GM12878 (cell line): ENCODE data around the gene TSPO2. TPM values are rescaled to one million over a fixed set of nuclear protein-coding genes. Genes with fewer than 3 reads are reported as not detected.
A peak's percentile ranks its signal among the peaks of the same experiment; 100 is the strongest.

Source experiments
- ASH2L ChIP-seq: fragments of 300-600, 200-600 bp; sonication (generic); IDR thresholded peaks from 2 replicates; pipeline ENCODE4 v1.6.1; 2017; ENCODE audit warnings: low read depth, mild to moderate bottlenecking, borderline replicate concordance
- BHLHE40 ChIP-seq, 2 experiments: fragments of 450-650 bp in 1 of 2; IDR thresholded peaks; 2 replicates each; pipeline ENCODE4 v1.6.1; 2011 to 2017; ENCODE audit warnings: low read depth in 2 of 2, borderline replicate concordance in 1 of 2, improper control_type of control experiment in 1 of 2, low read length in 1 of 2, mild to moderate bottlenecking in 1 of 2
- CBX5 ChIP-seq: sonication (generic); IDR thresholded peaks from 2 replicates; pipeline ENCODE4 v1.6.1; 2016; ENCODE audit warnings: low read depth, moderate library complexity, mild to moderate bottlenecking, inconsistent platforms
- EZH2 ChIP-seq: IDR thresholded peaks from 2 replicates; pipeline ENCODE4 v1.6.1; 2012; ENCODE audit warnings: low read depth, mild to moderate bottlenecking, control low read depth, inconsistent platforms, low read length, borderline replicate concordance; ENCODE audit not compliant: control insufficient read depth
- GATAD2B ChIP-seq: fragments of 450-650 bp; conservative IDR thresholded peaks from 2 replicates; pipeline ENCODE4 v1.6.1; 2017; ENCODE audit warnings: low read depth, mild to moderate bottlenecking, moderate library complexity
- HDAC2 ChIP-seq: fragments of 200-600 bp; sonication (generic); IDR thresholded peaks from 2 replicates; pipeline ENCODE4 v1.6.1; 2017
- KAT2A ChIP-seq: conservative IDR thresholded peaks from 2 replicates; pipeline ENCODE4 v1.6.1; 2011; ENCODE audit warnings: low read depth, low read length; ENCODE audit not compliant: control insufficient read depth
- MYC ChIP-seq: IDR thresholded peaks from 2 replicates; pipeline ENCODE4 v1.6.1; 2011; ENCODE audit warnings: mild to moderate bottlenecking, low read length, moderate library complexity, inconsistent platforms; ENCODE audit not compliant: insufficient read depth, insufficient replicate concordance, insufficient read length, severe bottlenecking
- NFIC ChIP-seq: IDR thresholded peaks from 2 replicates; pipeline ENCODE4 v1.6.1; 2012; ENCODE audit warnings: low read depth, mild to moderate bottlenecking, inconsistent platforms, low read length, moderate library complexity
- NR2C2 ChIP-seq: IDR thresholded peaks from 2 replicates; pipeline ENCODE4 v1.6.1; 2011; ENCODE audit warnings: borderline replicate concordance, low read depth; ENCODE audit not compliant: control insufficient read depth, insufficient read length
- POLR2AphosphoS2 ChIP-seq: IDR thresholded peaks from 2 replicates; pipeline ENCODE4 v1.6.1; 2011; ENCODE audit warnings: low read depth, mild to moderate bottlenecking, low read length, improper control_type of control experiment, moderate library complexity
- RAD51 ChIP-seq: fragments of 450-650 bp; IDR thresholded peaks from 2 replicates; pipeline ENCODE4 v1.6.1; 2016; ENCODE audit warnings: moderate library complexity, mild to moderate bottlenecking, inconsistent platforms
- RUNX3 ChIP-seq: IDR thresholded peaks from 2 replicates; pipeline ENCODE4 v1.6.1; 2012; ENCODE audit warnings: low read length, inconsistent platforms
- SMARCA5 ChIP-seq: fragments of 450-650 bp; IDR thresholded peaks from 2 replicates; pipeline ENCODE4 v1.6.1; 2017; ENCODE audit warnings: mild to moderate bottlenecking
- SP1 ChIP-seq: IDR thresholded peaks from one replicate; pipeline ENCODE4 v1.6.1; 2011; ENCODE audit warnings: low read depth, low read length
- SRF ChIP-seq, 2 experiments: IDR thresholded peaks; 2 replicates each; pipeline ENCODE4 v1.6.1; 2011; ENCODE audit warnings: low read depth in 2 of 2, low read length in 2 of 2, mild to moderate bottlenecking in 1 of 2, moderate library complexity in 1 of 2
- ZNF207 ChIP-seq: fragments of 450-650 bp; IDR thresholded peaks from 2 replicates; pipeline ENCODE4 v1.6.1; 2014; ENCODE audit warnings: antibody characterized with exemption, mild to moderate bottlenecking, borderline replicate concordance
- ZNF384 ChIP-seq: IDR thresholded peaks from 2 replicates; pipeline ENCODE4 v1.6.1; 2012; ENCODE audit warnings: low read depth, mild to moderate bottlenecking, low read length, improper control_type of control experiment, borderline replicate concordance
- polyA plus RNA-seq, 11 experiments: library from polyadenylated mRNA; depleted of rRNA in 4 of 11; unstranded in 6 of 11; stranded (reverse) in 5 of 11; fragments of >200 nt; fragmentation: Nextera tagmentation in 4 of 11; fragmentation: Illumina TruSeq in 1 of 11; extraction: Ambion mirVana in 4 of 11; extraction: Trizol in 1 of 11; gene quantifications; 1 replicate in 1 of 11; 2 replicates in 10 of 11; pipeline versions ENCODE4 v1.2.1 to v1.2.3, GENCODE V29; 2011 to 2016; ENCODE audit warnings: inconsistent platforms in 2 of 11, missing spikeins in 2 of 11, low read depth in 1 of 11
- total RNA-seq, 4 experiments: library from RNA; depleted of rRNA in 3 of 4; stranded (reverse); fragments of >200 nt in 3 of 4; fragmentation: Illumina TruSeq in 1 of 4; extraction: Trizol in 1 of 4; gene quantifications; 2 replicates each; pipeline versions ENCODE4 v1.2.1 to v1.2.3, GENCODE V29; 2013 to 2021
- TF ChIP-seq, protein P1 (sequence below): fragments of 450-650 bp; IDR thresholded peaks from 2 replicates; pipeline ENCODE4 v1.6.1; 2017; ENCODE audit warnings: mild to moderate bottlenecking, moderate library complexity
- TF ChIP-seq, protein P2 (sequence below): fragments of 150-350 bp; IDR thresholded peaks from 2 replicates; pipeline ENCODE4 v1.6.1; 2016; ENCODE audit warnings: low read depth, low read length
- TF ChIP-seq, protein P3 (sequence below): fragments of 450-650 bp; IDR thresholded peaks from 2 replicates; pipeline ENCODE4 v1.6.1; 2016; ENCODE audit warnings: mild to moderate bottlenecking
- TF ChIP-seq, protein P4 (sequence below): fragments of 150-350 bp; IDR thresholded peaks from 2 replicates; pipeline ENCODE4 v1.6.1; 2014; ENCODE audit warnings: mild to moderate bottlenecking, low read depth, low read length

TSPO2 gene
- total and polyA plus RNA-seq, 10 of the 15 experiments (the other 5 are each of a cell fraction or from before 2014, with no cell fraction given) = not detected

DNA sequence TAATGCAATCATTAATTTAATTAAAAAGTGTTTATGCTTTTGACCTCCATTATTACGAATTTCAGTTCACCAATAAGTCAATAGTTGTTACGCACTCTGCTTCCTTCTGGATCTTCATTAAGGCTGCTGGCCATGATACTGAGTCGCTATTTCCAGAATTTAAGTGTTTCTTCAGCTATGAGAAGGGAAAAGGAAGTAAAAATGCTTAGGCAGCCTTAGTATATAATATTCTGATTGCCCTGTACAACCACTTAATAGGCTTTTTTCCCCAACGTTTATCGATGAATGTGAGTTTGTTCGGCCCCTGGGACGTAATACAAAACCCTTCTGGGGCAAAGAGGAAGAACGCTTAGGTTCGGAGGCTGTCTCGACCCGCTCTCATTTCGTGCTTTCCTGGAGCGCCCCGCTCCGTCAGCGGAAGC, 29.2 kb downstream of the TSPO2 start (continued):
- TF ChIP-seq, protein P1, sequence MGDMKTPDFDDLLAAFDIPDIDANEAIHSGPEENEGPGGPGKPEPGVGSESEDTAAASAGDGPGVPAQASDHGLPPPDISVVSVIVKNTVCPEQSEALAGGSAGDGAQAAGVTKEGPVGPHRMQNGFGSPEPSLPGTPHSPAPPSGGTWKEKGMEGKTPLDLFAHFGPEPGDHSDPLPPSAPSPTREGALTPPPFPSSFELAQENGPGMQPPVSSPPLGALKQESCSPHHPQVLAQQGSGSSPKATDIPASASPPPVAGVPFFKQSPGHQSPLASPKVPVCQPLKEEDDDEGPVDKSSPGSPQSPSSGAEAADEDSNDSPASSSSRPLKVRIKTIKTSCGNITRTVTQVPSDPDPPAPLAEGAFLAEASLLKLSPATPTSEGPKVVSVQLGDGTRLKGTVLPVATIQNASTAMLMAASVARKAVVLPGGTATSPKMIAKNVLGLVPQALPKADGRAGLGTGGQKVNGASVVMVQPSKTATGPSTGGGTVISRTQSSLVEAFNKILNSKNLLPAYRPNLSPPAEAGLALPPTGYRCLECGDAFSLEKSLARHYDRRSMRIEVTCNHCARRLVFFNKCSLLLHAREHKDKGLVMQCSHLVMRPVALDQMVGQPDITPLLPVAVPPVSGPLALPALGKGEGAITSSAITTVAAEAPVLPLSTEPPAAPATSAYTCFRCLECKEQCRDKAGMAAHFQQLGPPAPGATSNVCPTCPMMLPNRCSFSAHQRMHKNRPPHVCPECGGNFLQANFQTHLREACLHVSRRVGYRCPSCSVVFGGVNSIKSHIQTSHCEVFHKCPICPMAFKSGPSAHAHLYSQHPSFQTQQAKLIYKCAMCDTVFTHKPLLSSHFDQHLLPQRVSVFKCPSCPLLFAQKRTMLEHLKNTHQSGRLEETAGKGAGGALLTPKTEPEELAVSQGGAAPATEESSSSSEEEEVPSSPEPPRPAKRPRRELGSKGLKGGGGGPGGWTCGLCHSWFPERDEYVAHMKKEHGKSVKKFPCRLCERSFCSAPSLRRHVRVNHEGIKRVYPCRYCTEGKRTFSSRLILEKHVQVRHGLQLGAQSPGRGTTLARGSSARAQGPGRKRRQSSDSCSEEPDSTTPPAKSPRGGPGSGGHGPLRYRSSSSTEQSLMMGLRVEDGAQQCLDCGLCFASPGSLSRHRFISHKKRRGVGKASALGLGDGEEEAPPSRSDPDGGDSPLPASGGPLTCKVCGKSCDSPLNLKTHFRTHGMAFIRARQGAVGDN = 0 out of 2 replicates have a peak, but pooled peaks have one; percentile 30
- TF ChIP-seq NFIC (no peak), GATAD2B (no peak), CBX5 (no peak), RUNX3 (no peak), NR2C2 (no peak), SMARCA5 (no peak), KAT2A (no peak), SRF (IDR thresholded peaks at IDR 0.05; ENCODE audit: low read depth in 2 of 2, low read length in 2 of 2) (no peak), BHLHE40 (IDR thresholded peaks at IDR 0.05; ENCODE audit: borderline replicate concordance in 1 of 2, low read depth in 2 of 2, low read length in 1 of 2) (no peak), MYC (no peak), POLR2AphosphoS2 (peak; percentile 22; the same call in 1 of the 2 replicates), HDAC2 (no peak), RAD51 (no peak), ZNF207 (no peak), SP1 (no peak), ASH2L (no peak), EZH2 (no peak), ZNF384 (no peak)
- TF ChIP-seq, protein P2, sequence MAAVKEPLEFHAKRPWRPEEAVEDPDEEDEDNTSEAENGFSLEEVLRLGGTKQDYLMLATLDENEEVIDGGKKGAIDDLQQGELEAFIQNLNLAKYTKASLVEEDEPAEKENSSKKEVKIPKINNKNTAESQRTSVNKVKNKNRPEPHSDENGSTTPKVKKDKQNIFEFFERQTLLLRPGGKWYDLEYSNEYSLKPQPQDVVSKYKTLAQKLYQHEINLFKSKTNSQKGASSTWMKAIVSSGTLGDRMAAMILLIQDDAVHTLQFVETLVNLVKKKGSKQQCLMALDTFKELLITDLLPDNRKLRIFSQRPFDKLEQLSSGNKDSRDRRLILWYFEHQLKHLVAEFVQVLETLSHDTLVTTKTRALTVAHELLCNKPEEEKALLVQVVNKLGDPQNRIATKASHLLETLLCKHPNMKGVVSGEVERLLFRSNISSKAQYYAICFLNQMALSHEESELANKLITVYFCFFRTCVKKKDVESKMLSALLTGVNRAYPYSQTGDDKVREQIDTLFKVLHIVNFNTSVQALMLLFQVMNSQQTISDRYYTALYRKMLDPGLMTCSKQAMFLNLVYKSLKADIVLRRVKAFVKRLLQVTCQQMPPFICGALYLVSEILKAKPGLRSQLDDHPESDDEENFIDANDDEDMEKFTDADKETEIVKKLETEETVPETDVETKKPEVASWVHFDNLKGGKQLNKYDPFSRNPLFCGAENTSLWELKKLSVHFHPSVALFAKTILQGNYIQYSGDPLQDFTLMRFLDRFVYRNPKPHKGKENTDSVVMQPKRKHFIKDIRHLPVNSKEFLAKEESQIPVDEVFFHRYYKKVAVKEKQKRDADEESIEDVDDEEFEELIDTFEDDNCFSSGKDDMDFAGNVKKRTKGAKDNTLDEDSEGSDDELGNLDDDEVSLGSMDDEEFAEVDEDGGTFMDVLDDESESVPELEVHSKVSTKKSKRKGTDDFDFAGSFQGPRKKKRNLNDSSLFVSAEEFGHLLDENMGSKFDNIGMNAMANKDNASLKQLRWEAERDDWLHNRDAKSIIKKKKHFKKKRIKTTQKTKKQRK = no peak
- TF ChIP-seq, protein P3, sequence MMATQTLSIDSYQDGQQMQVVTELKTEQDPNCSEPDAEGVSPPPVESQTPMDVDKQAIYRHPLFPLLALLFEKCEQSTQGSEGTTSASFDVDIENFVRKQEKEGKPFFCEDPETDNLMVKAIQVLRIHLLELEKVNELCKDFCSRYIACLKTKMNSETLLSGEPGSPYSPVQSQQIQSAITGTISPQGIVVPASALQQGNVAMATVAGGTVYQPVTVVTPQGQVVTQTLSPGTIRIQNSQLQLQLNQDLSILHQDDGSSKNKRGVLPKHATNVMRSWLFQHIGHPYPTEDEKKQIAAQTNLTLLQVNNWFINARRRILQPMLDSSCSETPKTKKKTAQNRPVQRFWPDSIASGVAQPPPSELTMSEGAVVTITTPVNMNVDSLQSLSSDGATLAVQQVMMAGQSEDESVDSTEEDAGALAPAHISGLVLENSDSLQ = no peak
- TF ChIP-seq, protein P4, sequence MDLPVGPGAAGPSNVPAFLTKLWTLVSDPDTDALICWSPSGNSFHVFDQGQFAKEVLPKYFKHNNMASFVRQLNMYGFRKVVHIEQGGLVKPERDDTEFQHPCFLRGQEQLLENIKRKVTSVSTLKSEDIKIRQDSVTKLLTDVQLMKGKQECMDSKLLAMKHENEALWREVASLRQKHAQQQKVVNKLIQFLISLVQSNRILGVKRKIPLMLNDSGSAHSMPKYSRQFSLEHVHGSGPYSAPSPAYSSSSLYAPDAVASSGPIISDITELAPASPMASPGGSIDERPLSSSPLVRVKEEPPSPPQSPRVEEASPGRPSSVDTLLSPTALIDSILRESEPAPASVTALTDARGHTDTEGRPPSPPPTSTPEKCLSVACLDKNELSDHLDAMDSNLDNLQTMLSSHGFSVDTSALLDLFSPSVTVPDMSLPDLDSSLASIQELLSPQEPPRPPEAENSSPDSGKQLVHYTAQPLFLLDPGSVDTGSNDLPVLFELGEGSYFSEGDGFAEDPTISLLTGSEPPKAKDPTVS = no peak
